Measurements from ENCODE around the gene SUPT4H1. TPM values are rescaled to one million over a fixed set of nuclear protein-coding genes. Genes with fewer than 3 reads are reported as not detected.

SUPT4H1 gene
- polyA plus RNA-seq, 1 donor (not counting 4 experiments of a cell fraction or from before 2014, with no cell fraction given) = 206 TPM

DNA sequence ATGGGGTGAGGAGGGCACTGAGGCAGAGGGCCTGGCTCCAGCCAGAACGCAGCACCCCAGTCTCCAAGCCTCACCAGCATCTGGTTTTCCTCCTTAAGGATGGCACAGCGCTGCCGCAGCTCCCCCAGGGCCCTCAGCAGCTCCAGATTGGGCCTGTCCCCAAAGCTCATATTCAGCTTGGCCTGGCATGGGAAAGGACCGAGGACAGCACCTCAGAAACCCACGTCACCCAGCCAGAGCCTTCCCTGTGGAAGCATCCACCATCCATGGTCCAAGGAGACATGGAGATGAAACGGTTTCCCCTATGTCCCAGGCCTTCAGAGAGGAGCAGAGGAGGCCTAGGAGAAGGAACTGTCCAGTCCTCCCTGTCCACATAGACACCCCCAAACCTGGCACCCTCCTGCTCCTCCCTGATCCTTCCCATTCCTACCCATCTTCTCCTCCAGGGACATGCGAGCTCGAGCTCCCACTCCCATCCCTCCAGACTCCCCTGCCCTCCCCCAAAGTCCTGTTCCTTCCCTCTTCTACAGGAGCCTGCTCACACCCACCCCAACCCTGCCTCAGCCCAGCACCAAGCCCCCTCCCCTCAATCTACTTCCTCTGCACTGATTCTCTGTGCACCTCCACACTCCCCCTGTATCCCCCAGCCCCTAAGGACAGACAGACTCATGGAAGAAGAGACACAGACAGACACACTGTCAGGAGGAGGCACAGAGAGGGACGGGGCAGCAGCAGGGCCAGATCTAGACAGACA lies 25.2 kb downstream of the SUPT4H1 start:
- Histone ChIP-seq H3K4me2 (ENCODE audit: control insufficient read depth, extremely low read depth, insufficient read depth, low read depth, low read length) (no peak overlapping the region), H4K20me1 (ENCODE audit: control insufficient read depth, extremely low read depth, insufficient read depth, low read length) (no peaks in the 10 kb centered on the region), H3K27me3 (ENCODE audit: control insufficient read depth, extremely low read depth, insufficient read depth, low read length) (peaks cover 61% of the 10 kb centered on the region), H3K79me2 (ENCODE audit: control insufficient read depth, insufficient read depth, low read length) (no peaks in the 10 kb centered on the region), H3K4me1 (ENCODE audit: control insufficient read depth, extremely low read depth, insufficient read depth, low read length) (peaks cover 3% of the 10 kb centered on the region), H3K36me3 (ENCODE audit: control insufficient read depth in 2 of 2, extremely low read depth in 1 of 2, insufficient read depth in 2 of 2, low read length in 2 of 2) (no peaks in the 10 kb centered on the region), H3K9me1 (ENCODE audit: control insufficient read depth, extremely low read depth, insufficient read depth, low read length) (no peaks in the 10 kb centered on the region), H3K9me3 (ENCODE audit: control insufficient read depth, low read depth, low read length) (no peaks in the 10 kb centered on the region), H3K9ac (ENCODE audit: control insufficient read depth, extremely low read depth, insufficient read depth, low read length) (no peak overlapping the region), H2AFZ (ENCODE audit: control insufficient read depth, low read length) (no peak overlapping the region), H3K27ac (ENCODE audit: control insufficient read depth, insufficient read depth, low read length) (no peak overlapping the region), H3K4me3 (ENCODE audit: control insufficient read depth in 2 of 3, extremely low read depth in 1 of 3, insufficient read depth in 2 of 3, low read depth in 1 of 3, low read length in 3 of 3) (no peak overlapping the region)
- no peak for FAIRE-seq
- no peak for TF ChIP-seq EZH2 (IDR thresholded peaks at IDR 0.05; ENCODE audit: low read length)
- TF ChIP-seq, protein P1, sequence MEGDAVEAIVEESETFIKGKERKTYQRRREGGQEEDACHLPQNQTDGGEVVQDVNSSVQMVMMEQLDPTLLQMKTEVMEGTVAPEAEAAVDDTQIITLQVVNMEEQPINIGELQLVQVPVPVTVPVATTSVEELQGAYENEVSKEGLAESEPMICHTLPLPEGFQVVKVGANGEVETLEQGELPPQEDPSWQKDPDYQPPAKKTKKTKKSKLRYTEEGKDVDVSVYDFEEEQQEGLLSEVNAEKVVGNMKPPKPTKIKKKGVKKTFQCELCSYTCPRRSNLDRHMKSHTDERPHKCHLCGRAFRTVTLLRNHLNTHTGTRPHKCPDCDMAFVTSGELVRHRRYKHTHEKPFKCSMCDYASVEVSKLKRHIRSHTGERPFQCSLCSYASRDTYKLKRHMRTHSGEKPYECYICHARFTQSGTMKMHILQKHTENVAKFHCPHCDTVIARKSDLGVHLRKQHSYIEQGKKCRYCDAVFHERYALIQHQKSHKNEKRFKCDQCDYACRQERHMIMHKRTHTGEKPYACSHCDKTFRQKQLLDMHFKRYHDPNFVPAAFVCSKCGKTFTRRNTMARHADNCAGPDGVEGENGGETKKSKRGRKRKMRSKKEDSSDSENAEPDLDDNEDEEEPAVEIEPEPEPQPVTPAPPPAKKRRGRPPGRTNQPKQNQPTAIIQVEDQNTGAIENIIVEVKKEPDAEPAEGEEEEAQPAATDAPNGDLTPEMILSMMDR (optimal IDR thresholded peaks at IDR 0.05 in 1 of 3, IDR thresholded peaks at IDR 0.05 in 1 of 3, conservative IDR thresholded peaks at IDR 0.05 in 1 of 3; ENCODE audit: extremely low read depth in 1 of 3, insufficient read depth in 2 of 3, low read length in 3 of 3) = no peak
- no peak for DNase-seq (ENCODE audit: low read depth, low spot score)
- dilution Hi-C loops (cut with MboI; ENCODE audit: extremely low pct_ligation_motif_present, low sequenced_read_pairs) = no loop called here

DNA sequence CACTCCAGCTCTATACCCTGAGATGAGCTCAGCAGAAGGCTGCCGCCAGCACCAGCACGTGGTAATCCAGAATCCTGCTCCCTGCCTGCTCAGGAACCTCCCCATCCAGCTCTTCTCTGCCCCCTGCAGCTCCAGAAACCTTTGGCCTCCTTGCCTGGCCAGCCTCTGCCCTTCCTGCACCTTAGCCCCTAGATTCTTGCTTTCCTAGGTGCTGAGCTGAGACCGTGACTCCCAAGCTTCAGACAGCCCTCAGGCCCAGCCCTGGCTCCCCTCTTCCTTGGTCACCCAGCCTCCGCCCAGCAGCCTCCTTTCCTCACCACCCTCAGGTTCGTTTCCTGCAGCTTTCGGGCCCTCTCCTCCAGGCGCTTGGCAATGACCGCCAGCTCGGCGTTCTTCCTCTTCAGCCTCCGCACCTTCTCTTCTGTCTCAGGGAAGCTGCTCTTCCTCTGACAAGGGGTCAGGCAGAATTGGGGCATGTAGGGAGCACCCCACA lies 26.0 kb downstream of the SUPT4H1 start:
- TF ChIP-seq, protein P1 (optimal IDR thresholded peaks at IDR 0.05 in 1 of 3, IDR thresholded peaks at IDR 0.05 in 1 of 3, conservative IDR thresholded peaks at IDR 0.05 in 1 of 3; ENCODE audit: extremely low read depth in 1 of 3, insufficient read depth in 2 of 3, low read length in 3 of 3) = no peak
- no peak for TF ChIP-seq EZH2 (IDR thresholded peaks at IDR 0.05; ENCODE audit: low read length)
- Histone ChIP-seq H3K9ac (ENCODE audit: control insufficient read depth, extremely low read depth, insufficient read depth, low read length) (no peak overlapping the region), H3K27ac (ENCODE audit: control insufficient read depth, insufficient read depth, low read length) (no peak overlapping the region), H3K9me3 (ENCODE audit: control insufficient read depth, low read depth, low read length) (no peaks in the 10 kb centered on the region), H3K36me3 (ENCODE audit: control insufficient read depth in 2 of 2, extremely low read depth in 1 of 2, insufficient read depth in 2 of 2, low read length in 2 of 2) (no peaks in the 10 kb centered on the region), H3K4me3 (ENCODE audit: control insufficient read depth in 2 of 3, extremely low read depth in 1 of 3, insufficient read depth in 2 of 3, low read depth in 1 of 3, low read length in 3 of 3) (no peak overlapping the region), H2AFZ (ENCODE audit: control insufficient read depth, low read length) (no peak overlapping the region), H3K4me2 (ENCODE audit: control insufficient read depth, extremely low read depth, insufficient read depth, low read depth, low read length) (no peak overlapping the region), H3K4me1 (ENCODE audit: control insufficient read depth, extremely low read depth, insufficient read depth, low read length) (peaks cover 3% of the 10 kb centered on the region), H3K9me1 (ENCODE audit: control insufficient read depth, extremely low read depth, insufficient read depth, low read length) (no peaks in the 10 kb centered on the region), H3K27me3 (ENCODE audit: control insufficient read depth, extremely low read depth, insufficient read depth, low read length) (peaks cover 61% of the 10 kb centered on the region), H3K79me2 (ENCODE audit: control insufficient read depth, insufficient read depth, low read length) (no peaks in the 10 kb centered on the region), H4K20me1 (ENCODE audit: control insufficient read depth, extremely low read depth, insufficient read depth, low read length) (no peaks in the 10 kb centered on the region)
- DNase-seq (ENCODE audit: low read depth, low spot score) (no peak), FAIRE-seq (no peak)
- dilution Hi-C loops (cut with MboI; ENCODE audit: extremely low pct_ligation_motif_present, low sequenced_read_pairs) = no loop called here
